HUDEP-2 (cell line): ENCODE results near the gene ACACB.
A peak's percentile ranks its signal among the peaks of the same experiment; 100 is the strongest.

ENCODE experiments used
- DNase-seq, 76 experiments: peaks; one replicate each; lab custom pipeline; 2025; ENCODE audit not compliant: unreplicated experiment in 76 of 76; lab: John Stamatoyannopoulos, UW

ACACB gene

GRCh38 chr12:109292342-109292711 lies 175.9 kb downstream of the ACACB start:
- no peak for DNase-seq

- DNase-seq: no peak
Observed at GRCh38 chr12:109293106-109293505, 176.7 kb downstream of the ACACB start.

GRCh38 chr12:109294286-109294796 lies 178.0 kb downstream of the ACACB start:
- no peak for DNase-seq

GRCh38 chr12:109295764-109296425 lies 179.5 kb downstream of the ACACB start:
- DNase-seq: no peak

GRCh38 chr12:109296431-109296830 lies 180.0 kb downstream of the ACACB start:
- no peak for DNase-seq

GRCh38 chr12:109299849-109300248 lies 183.5 kb downstream of the ACACB start:
- no peak for DNase-seq

GRCh38 chr12:109301643-109302168 lies 185.3 kb downstream of the ACACB start:
- DNase-seq: no peak

- DNase-seq: no peak
Observed at GRCh38 chr12:109302358-109302757, 186.0 kb downstream of the ACACB start.

GRCh38 chr12:109302770-109303169 lies 186.4 kb downstream of the ACACB start:
- no peak for DNase-seq

GRCh38 chr12:109304485-109304884 lies 188.1 kb downstream of the ACACB start:
- DNase-seq: no peak

- DNase-seq: no peak
Observed at GRCh38 chr12:109305547-109305946, 189.2 kb downstream of the ACACB start.

GRCh38 chr12:109307051-109307450 lies 190.7 kb downstream of the ACACB start:
- DNase-seq: no peak

GRCh38 chr12:109308534-109309380 lies 192.4 kb downstream of the ACACB start, which contains the start of gene FOXN4:
TSS of gene FOXN4 (minus strand) at chr12:109309284. CDS start at chr12:109308321, 963 bp downstream.
- DNase-seq: no peak

- DNase-seq: no peak
Observed at GRCh38 chr12:109309381-109310246, 193.2 kb downstream of the ACACB start.

GRCh38 chr12:109310247-109311125 lies 194.1 kb downstream of the ACACB start:
- DNase-seq: peak in 2 of 76 experiments; percentile 11 to 21
